Measurements from ENCODE around the gene CLEC2A. TPM values are rescaled to one million over a fixed set of nuclear protein-coding genes. Genes with fewer than 3 reads are reported as not detected.
A peak's percentile ranks its signal among the peaks of the same experiment; 100 is the strongest.

Gene CLEC2A
- total and polyA plus RNA-seq, 9 of the 15 experiments (the other 6 are each of a cell fraction or from before 2014, with no cell fraction given), result not detected

DNA sequence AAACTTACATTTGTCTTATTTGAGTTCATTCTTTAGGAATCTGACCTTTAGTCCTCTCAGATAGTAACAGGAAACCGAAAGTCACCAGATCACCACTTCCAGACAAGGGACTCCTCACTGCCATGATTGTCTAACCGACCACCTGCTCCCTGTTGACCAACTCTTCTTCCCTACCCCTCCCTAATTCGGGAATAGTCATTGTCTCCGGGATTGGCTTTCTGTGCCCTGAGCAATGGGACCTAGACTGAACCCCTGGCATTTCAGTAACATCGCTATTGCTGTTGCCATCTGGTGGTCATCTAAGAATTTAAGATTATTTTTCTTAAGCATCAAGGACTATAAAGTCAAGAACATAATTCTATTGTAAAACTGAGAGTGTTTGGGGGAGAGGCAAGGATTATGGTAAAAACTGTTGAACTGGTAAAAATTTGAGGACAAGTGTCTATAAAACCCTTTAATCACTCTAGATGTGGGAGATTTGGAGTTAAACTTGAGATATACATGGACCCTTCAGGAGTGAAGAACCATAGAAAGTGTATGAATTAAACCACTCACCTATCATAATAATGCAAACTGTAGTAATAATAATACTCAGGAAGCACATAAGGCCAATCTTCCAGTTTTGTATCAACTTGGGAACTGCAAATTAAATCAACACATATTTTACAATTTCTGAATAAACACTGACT is 6.3 kb downstream of the CLEC2A start:
- in situ Hi-C loops (cut with MboI), result loop anchor here (10.0 kb wide), 1 partner anchor 181 kb away; no protein-coding TSS in a partner anchor
- BruUV-seq (replicated peaks), result no TSS peak
- H2AFZ ChIP-seq (ENCODE audit: low read depth, low read length), result peak overlapping the region; percentile 61; the same call in 1 of the 2 replicates

More for the DNA sequence above, 6.3 kb downstream of the CLEC2A start:
- no peak for FAIRE-seq
- Histone ChIP-seq H3K4me1 (replicated peaks in 1 of 2; ENCODE audit: control insufficient read depth in 2 of 2, insufficient read depth in 2 of 2, low read length in 2 of 2) (no peaks in the 10 kb centered on the region), H3K9ac (ENCODE audit: insufficient read depth in 1 of 2, low read depth in 2 of 2, low read length in 2 of 2) (no peak overlapping the region), H3K36me3 (ENCODE audit: control insufficient read depth, insufficient read depth, low read length) (no peaks in the 10 kb centered on the region), H3K9me1 (ENCODE audit: control insufficient read depth, insufficient read depth, low read length) (no peaks in the 10 kb centered on the region), H3K4me3 (no peak overlapping the region), H3K4me2 (ENCODE audit: insufficient read depth, low read length) (no peak overlapping the region), H3K27me3 (ENCODE audit: control insufficient read depth in 2 of 2, insufficient read depth in 2 of 2, low read length in 2 of 2) (no peaks in the 10 kb centered on the region), H3K27ac (ENCODE audit: extremely low read depth, low read depth, low read length) (no peak overlapping the region), H4K20me1 (replicated peaks; ENCODE audit: control insufficient read depth, insufficient read depth, low read length) (no peaks in the 10 kb centered on the region), H3K9me3 (replicated peaks; ENCODE audit: control insufficient read depth, insufficient read depth, low read depth, low read length) (no peaks in the 10 kb centered on the region), H3K79me2 (ENCODE audit: control insufficient read depth, insufficient read depth, low read length) (no peaks in the 10 kb centered on the region)
- WGBS (ENCODE audit: insufficient coverage, low coverage, missing lambda C conversion rate), result 8% methylated on average over 5 of the region's 5 CpGs
- DNase-seq (ENCODE audit: extremely low read depth in 1 of 4, low spot score in 3 of 4), result peak in 2 of 4 experiments; percentile 7 to 23
- TF ChIP-seq SREBF1 (IDR thresholded peaks at IDR 0.05; ENCODE audit: borderline replicate concordance, low read depth, low read length) (no peak), BCOR (IDR thresholded peaks at IDR 0.05) (no peak), RAD21 (CRISPR knock-in tag; conservative IDR thresholded peaks at IDR 0.05 in 1 of 2, IDR thresholded peaks at IDR 0.05 in 1 of 2) (peak; percentile 33 to 52), ZNF253 (CRISPR knock-in tag; conservative IDR thresholded peaks at IDR 0.05) (no peak), SMC3 (conservative IDR thresholded peaks at IDR 0.05; ENCODE audit: insufficient read depth, low read depth, low read length) (0 out of 2 replicates have a peak, but pooled peaks have one; percentile 14)
- TF ChIP-seq, protein P1, sequence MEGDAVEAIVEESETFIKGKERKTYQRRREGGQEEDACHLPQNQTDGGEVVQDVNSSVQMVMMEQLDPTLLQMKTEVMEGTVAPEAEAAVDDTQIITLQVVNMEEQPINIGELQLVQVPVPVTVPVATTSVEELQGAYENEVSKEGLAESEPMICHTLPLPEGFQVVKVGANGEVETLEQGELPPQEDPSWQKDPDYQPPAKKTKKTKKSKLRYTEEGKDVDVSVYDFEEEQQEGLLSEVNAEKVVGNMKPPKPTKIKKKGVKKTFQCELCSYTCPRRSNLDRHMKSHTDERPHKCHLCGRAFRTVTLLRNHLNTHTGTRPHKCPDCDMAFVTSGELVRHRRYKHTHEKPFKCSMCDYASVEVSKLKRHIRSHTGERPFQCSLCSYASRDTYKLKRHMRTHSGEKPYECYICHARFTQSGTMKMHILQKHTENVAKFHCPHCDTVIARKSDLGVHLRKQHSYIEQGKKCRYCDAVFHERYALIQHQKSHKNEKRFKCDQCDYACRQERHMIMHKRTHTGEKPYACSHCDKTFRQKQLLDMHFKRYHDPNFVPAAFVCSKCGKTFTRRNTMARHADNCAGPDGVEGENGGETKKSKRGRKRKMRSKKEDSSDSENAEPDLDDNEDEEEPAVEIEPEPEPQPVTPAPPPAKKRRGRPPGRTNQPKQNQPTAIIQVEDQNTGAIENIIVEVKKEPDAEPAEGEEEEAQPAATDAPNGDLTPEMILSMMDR (IDR thresholded peaks at IDR 0.05 in 2 of 3, conservative IDR thresholded peaks at IDR 0.05 in 1 of 3; ENCODE audit: insufficient read depth in 2 of 3, low read depth in 1 of 3, low read length in 3 of 3), result peak; percentile 33 to 42 (median 33); a peak in 4 of 6 replicates
- TF ChIP-seq, protein P2, sequence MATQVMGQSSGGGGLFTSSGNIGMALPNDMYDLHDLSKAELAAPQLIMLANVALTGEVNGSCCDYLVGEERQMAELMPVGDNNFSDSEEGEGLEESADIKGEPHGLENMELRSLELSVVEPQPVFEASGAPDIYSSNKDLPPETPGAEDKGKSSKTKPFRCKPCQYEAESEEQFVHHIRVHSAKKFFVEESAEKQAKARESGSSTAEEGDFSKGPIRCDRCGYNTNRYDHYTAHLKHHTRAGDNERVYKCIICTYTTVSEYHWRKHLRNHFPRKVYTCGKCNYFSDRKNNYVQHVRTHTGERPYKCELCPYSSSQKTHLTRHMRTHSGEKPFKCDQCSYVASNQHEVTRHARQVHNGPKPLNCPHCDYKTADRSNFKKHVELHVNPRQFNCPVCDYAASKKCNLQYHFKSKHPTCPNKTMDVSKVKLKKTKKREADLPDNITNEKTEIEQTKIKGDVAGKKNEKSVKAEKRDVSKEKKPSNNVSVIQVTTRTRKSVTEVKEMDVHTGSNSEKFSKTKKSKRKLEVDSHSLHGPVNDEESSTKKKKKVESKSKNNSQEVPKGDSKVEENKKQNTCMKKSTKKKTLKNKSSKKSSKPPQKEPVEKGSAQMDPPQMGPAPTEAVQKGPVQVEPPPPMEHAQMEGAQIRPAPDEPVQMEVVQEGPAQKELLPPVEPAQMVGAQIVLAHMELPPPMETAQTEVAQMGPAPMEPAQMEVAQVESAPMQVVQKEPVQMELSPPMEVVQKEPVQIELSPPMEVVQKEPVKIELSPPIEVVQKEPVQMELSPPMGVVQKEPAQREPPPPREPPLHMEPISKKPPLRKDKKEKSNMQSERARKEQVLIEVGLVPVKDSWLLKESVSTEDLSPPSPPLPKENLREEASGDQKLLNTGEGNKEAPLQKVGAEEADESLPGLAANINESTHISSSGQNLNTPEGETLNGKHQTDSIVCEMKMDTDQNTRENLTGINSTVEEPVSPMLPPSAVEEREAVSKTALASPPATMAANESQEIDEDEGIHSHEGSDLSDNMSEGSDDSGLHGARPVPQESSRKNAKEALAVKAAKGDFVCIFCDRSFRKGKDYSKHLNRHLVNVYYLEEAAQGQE (IDR thresholded peaks at IDR 0.05; ENCODE audit: borderline replicate concordance), result peak; percentile 31; the same call in 1 of the 2 replicates
- TF ChIP-seq, protein P2 (CRISPR knock-in tag; IDR thresholded peaks at IDR 0.05; ENCODE audit: low read depth), result no peak
- ChIA-PET POLR2A (no interaction called here), CTCF (ENCODE audit: low intra/inter-chr PET ratio) (interaction anchor here (1.1 to 1.9 kb wide), 2 partner anchors 111 to 174 kb away, joined by 3 to 5 read pairs; no protein-coding TSS in a partner anchor)
- 0 out of 3 replicates have a peak, but pooled peaks have one; percentile 45 for ATAC-seq
- intact Hi-C loops (cut with micrococcal nuclease), result loop anchor here (1.0 to 5.0 kb wide), 2 partner anchors 112 to 174 kb away; no protein-coding TSS in a partner anchor
